GM12878 (cell line): ENCODE measurements around the gene IFIT1. TPM values are rescaled to one million over a fixed set of nuclear protein-coding genes. Genes with fewer than 3 reads are reported as not detected.

Experiments
- CEBPZ ChIP-seq: fragments of 150-350 bp; IDR thresholded peaks from 2 replicates; pipeline ENCODE4 v1.6.1; 2016; ENCODE audit warnings: low read depth, low read length
- CHD1 ChIP-seq: IDR thresholded peaks from 2 replicates; pipeline ENCODE4 v1.6.1; 2012; ENCODE audit warnings: low read depth, low read length, improper control_type of control experiment
- EP300 ChIP-seq, 2 experiments: fragments of 150-350 bp in 1 of 2; IDR thresholded peaks; 2 replicates each; pipeline ENCODE4 v1.6.1; 2011 to 2012; ENCODE audit warnings: low read depth in 2 of 2, low read length in 2 of 2, borderline replicate concordance in 1 of 2, improper control_type of control experiment in 1 of 2, inconsistent platforms in 1 of 2; ENCODE audit not compliant: control insufficient read depth in 1 of 2
- HDAC6 ChIP-seq: fragments of 200-600 bp; sonication (generic); IDR thresholded peaks from one replicate; pipeline ENCODE4 v1.8.0; 2017; ENCODE audit warnings: antibody characterized with exemption; ENCODE audit not compliant: unreplicated experiment
- IKZF1 ChIP-seq: fragments of 450-650 bp; conservative IDR thresholded peaks from 2 replicates; pipeline ENCODE4 v1.6.1; 2017; ENCODE audit warnings: antibody characterized with exemption, mild to moderate bottlenecking
- KDM1A ChIP-seq: fragments of 200-600 bp; sonication (generic); IDR thresholded peaks from 2 replicates; pipeline ENCODE4 v1.6.1; 2016; ENCODE audit warnings: borderline replicate concordance
- NBN ChIP-seq: fragments of 450-650 bp; IDR thresholded peaks from 2 replicates; pipeline ENCODE4 v1.6.1; 2016
- NRF1 ChIP-seq: conservative IDR thresholded peaks from 2 replicates; pipeline ENCODE4 v1.6.1; 2011; ENCODE audit warnings: mild to moderate bottlenecking, low read depth, low read length, improper control_type of control experiment
- RAD21 ChIP-seq: IDR thresholded peaks from 2 replicates; pipeline ENCODE4 v1.6.1; 2011; ENCODE audit warnings: mild to moderate bottlenecking, low read depth, low read length, moderate library complexity; ENCODE audit not compliant: insufficient read depth
- RUNX3 ChIP-seq: IDR thresholded peaks from 2 replicates; pipeline ENCODE4 v1.6.1; 2012; ENCODE audit warnings: low read length, inconsistent platforms
- SREBF2 ChIP-seq: IDR thresholded peaks from 2 replicates; pipeline ENCODE4 v1.6.1; 2012; ENCODE audit warnings: mild to moderate bottlenecking, low read length
- STAT1 ChIP-seq: fragments of 450-650 bp; conservative IDR thresholded peaks from 2 replicates; pipeline ENCODE4 v1.6.1; 2014; ENCODE audit warnings: antibody characterized with exemption, mild to moderate bottlenecking
- TAF1 ChIP-seq: IDR thresholded peaks from 2 replicates; pipeline ENCODE4 v1.6.1; 2011; ENCODE audit warnings: mild to moderate bottlenecking, low read depth, low read length, borderline replicate concordance
- ZBTB33 ChIP-seq: fragments of 450-650 bp; IDR thresholded peaks from 2 replicates; pipeline ENCODE4 v1.6.1; 2017; ENCODE audit warnings: mild to moderate bottlenecking
- ZBTB4 ChIP-seq: fragments of 450-650 bp; formaldehyde crosslinking; IDR thresholded peaks from 2 replicates; pipeline ENCODE4 v1.4.0; 2022; ENCODE audit warnings: mild to moderate bottlenecking, moderate library complexity
- ZNF592 ChIP-seq: fragments of 450-650 bp; IDR thresholded peaks from 2 replicates; pipeline ENCODE4 v1.6.1; 2017; ENCODE audit warnings: mild to moderate bottlenecking, moderate library complexity
- polyA plus RNA-seq, 11 experiments: library from polyadenylated mRNA; depleted of rRNA in 4 of 11; unstranded in 6 of 11; stranded (reverse) in 5 of 11; fragments of >200 nt; fragmentation: Nextera tagmentation in 4 of 11; fragmentation: Illumina TruSeq in 1 of 11; extraction: Ambion mirVana in 4 of 11; extraction: Trizol in 1 of 11; gene quantifications; 1 replicate in 1 of 11; 2 replicates in 10 of 11; pipeline versions ENCODE4 v1.2.1 to v1.2.3, GENCODE V29; 2011 to 2016; ENCODE audit warnings: inconsistent platforms in 2 of 11, missing spikeins in 2 of 11, low read depth in 1 of 11
- total RNA-seq, 4 experiments: library from RNA; depleted of rRNA in 3 of 4; stranded (reverse); fragments of >200 nt in 3 of 4; fragmentation: Illumina TruSeq in 1 of 4; extraction: Trizol in 1 of 4; gene quantifications; 2 replicates each; pipeline versions ENCODE4 v1.2.1 to v1.2.3, GENCODE V29; 2013 to 2021

IFIT1 gene
- total and polyA plus RNA-seq, 10 of the 15 experiments (the other 5 are each of a cell fraction or from before 2014, with no cell fraction given) = 13.9 to 37.2 (median 22.3) TPM

GRCh38 chr10:89414879-89415821 lies 22.7 kb downstream of the IFIT1 start (continued):
- TF ChIP-seq ZNF592 (no peak), CEBPZ (no peak), EP300 (IDR thresholded peaks at IDR 0.05; ENCODE audit: borderline replicate concordance in 1 of 2, control insufficient read depth in 1 of 2, low read depth in 2 of 2, low read length in 2 of 2) (no peak), SREBF2 (no peak), TAF1 (no peak), NBN (peak; percentile 45; the same call in 1 of the 2 replicates), HDAC6 (no peak), RAD21 (no peak), ZBTB33 (no peak), RUNX3 (peak; percentile 71), IKZF1 (peak; percentile 88), NRF1 (no peak), KDM1A (no peak), STAT1 (no peak), ZBTB4 (CRISPR knock-in tag) (no peak), CHD1 (0 out of 2 replicates have a peak, but pooled peaks have one; percentile 18)
